Liver (tissue), 3 donors: ENCODE measurements around the gene CTNNBL1.

Source experiments
- CTCF ChIP-seq: fragments of 150-350 bp; IDR thresholded peaks from 2 replicates; pipeline ENCODE4 v1.5.1; 2017; ENCODE audit warnings: improper control_type of control experiment, low read depth, low read length; ENCODE audit not compliant: missing input control
- FOXA2 ChIP-seq: IDR thresholded peaks from 2 replicates; pipeline ENCODE4 v1.6.1; 2016; ENCODE audit warnings: antibody characterized with exemption
- GABPA ChIP-seq, 2 donors: IDR thresholded peaks in 1 of 2; conservative IDR thresholded peaks in 1 of 2; 2 replicates each; pipeline ENCODE4 v1.6.1; 2016; ENCODE audit warnings: antibody characterized with exemption in 2 of 2, mild to moderate bottlenecking in 1 of 2, moderate library complexity in 1 of 2
- RAD21 ChIP-seq, 2 donors: IDR thresholded peaks; 2 replicates each; pipeline ENCODE4 v1.6.1; 2016; ENCODE audit warnings: antibody characterized with exemption in 2 of 2, mild to moderate bottlenecking in 2 of 2
- REST ChIP-seq: IDR thresholded peaks from 2 replicates; pipeline ENCODE4 v1.6.1; 2016; ENCODE audit warnings: antibody characterized with exemption, mild to moderate bottlenecking
- RXRA ChIP-seq, 2 donors: IDR thresholded peaks; 2 replicates each; pipeline ENCODE4 v1.6.1; 2017 to 2018; ENCODE audit warnings: antibody characterized with exemption in 2 of 2, mild to moderate bottlenecking in 1 of 2
- TAF1 ChIP-seq: conservative IDR thresholded peaks from 2 replicates; pipeline ENCODE4 v1.6.1; 2016; ENCODE audit warnings: antibody characterized with exemption, mild to moderate bottlenecking
- YY1 ChIP-seq: IDR thresholded peaks from 2 replicates; pipeline ENCODE4 v1.6.1; 2016; ENCODE audit warnings: antibody characterized with exemption, mild to moderate bottlenecking
- TF ChIP-seq, protein P1 (sequence below): IDR thresholded peaks from 2 replicates; pipeline ENCODE4 v1.6.1; 2016; ENCODE audit warnings: antibody characterized with exemption
- donor health status: healthy.
- donor health status: healthy.

DNA sequence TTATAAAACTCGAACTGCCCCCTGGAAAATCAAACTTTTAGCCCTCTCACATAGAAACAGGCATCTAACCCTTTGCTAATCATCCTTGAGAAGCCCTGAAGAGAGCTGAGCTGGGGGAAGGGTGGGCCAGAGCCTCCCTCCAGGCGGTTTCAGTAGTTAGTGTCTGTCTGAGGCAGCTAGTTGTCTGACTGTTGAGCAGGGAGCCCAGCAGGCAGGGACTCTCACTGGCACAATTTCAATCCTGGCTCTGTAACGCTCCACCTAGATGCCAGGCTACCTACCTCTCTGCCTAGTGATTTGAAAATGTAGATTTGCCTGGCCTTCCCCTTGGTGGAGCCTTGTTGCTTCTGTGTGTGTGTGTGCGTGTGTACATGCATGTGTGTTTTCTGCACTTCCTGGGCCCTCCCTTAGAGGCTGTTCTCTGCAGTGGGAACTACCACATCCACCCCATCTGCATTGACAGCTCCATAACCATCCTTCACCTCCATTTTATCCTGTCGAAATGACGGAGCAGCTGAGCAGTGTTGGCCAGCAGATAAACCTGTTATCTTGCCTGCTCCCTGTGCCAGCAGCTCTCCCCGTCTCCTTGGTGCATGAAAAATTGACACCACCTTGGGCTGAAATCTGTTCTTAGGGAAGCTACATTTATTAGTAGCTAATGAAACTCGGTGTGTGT, 139.5 kb downstream of the CTNNBL1 start:
- TF ChIP-seq CTCF (no peak), REST (no peak), RXRA (IDR thresholded peaks at IDR 0.05) (no peak), TAF1 (no peak), RAD21 (IDR thresholded peaks at IDR 0.05) (no peak), FOXA2 (no peak), GABPA (IDR thresholded peaks at IDR 0.05 in 1 of 2, conservative IDR thresholded peaks at IDR 0.05 in 1 of 2) (no peak), YY1 (no peak)
- TF ChIP-seq, protein P1, sequence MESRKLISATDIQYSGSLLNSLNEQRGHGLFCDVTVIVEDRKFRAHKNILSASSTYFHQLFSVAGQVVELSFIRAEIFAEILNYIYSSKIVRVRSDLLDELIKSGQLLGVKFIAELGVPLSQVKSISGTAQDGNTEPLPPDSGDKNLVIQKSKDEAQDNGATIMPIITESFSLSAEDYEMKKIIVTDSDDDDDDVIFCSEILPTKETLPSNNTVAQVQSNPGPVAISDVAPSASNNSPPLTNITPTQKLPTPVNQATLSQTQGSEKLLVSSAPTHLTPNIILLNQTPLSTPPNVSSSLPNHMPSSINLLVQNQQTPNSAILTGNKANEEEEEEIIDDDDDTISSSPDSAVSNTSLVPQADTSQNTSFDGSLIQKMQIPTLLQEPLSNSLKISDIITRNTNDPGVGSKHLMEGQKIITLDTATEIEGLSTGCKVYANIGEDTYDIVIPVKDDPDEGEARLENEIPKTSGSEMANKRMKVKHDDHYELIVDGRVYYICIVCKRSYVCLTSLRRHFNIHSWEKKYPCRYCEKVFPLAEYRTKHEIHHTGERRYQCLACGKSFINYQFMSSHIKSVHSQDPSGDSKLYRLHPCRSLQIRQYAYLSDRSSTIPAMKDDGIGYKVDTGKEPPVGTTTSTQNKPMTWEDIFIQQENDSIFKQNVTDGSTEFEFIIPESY, result no peak
